GM19099 (cell line): Measurements from ENCODE around the gene MTRR.

ENCODE experiments used
- POLR2A ChIP-seq: IDR thresholded peaks from 3 replicates; pipeline ENCODE4 v1.6.1; 2011; ENCODE audit warnings: low read depth; ENCODE audit not compliant: insufficient read length; ENCODE audit errors: extremely low read depth

The MTRR gene

DNA sequence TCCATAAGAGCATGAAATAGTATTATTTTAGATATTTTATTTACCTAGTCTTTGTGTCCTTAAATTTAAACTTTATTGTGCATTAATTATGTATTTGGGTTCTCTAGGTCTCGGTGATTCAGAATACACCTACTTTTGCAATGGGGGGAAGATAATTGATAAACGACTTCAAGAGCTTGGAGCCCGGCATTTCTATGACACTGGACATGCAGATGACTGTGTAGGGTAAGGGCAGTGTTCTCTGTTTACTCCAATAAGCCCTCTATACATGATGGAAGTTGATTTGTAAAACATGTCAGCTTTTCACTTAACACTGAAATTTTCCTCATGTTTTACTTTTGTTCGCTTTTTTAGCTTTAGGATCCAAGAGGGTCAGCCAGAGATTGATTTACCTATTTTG lies 6.2 kb downstream of the MTRR start:
- no peak for TF ChIP-seq POLR2A

DNA sequence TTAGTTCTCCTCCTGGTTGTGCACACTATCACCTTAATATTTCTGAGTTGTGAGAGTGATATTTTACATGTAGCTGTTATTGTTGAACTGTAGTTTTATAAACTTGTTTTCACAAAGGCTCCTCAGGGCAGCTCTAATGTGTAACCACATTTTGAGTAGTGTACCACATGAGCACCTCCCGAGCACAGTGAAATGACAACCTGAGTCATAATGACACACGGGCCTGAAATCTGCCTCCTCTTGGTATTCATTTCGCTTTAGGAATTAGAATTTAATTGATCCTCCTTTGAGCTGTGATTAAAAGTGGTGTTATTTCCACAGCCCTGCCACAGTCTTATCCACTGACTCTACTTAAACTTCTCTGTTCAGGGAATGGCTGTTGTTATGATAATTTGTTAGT lies 7.9 kb downstream of the MTRR start:
- no peak for TF ChIP-seq POLR2A

DNA sequence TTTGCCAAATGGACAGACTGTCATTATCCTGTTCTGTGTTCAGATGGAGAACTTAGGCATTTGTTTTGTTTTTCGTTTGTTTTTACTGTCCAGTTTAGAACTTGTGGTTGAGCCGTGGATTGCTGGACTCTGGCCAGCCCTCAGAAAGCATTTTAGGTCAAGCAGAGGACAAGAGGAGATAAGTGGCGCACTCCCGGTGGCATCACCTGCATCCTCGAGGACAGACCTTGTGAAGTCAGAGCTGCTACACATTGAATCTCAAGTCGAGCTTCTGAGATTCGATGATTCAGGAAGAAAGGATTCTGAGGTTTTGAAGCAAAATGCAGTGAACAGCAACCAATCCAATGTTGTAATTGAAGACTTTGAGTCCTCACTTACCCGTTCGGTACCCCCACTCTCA lies 8.9 kb downstream of the MTRR start:
- no peak for TF ChIP-seq POLR2A

DNA sequence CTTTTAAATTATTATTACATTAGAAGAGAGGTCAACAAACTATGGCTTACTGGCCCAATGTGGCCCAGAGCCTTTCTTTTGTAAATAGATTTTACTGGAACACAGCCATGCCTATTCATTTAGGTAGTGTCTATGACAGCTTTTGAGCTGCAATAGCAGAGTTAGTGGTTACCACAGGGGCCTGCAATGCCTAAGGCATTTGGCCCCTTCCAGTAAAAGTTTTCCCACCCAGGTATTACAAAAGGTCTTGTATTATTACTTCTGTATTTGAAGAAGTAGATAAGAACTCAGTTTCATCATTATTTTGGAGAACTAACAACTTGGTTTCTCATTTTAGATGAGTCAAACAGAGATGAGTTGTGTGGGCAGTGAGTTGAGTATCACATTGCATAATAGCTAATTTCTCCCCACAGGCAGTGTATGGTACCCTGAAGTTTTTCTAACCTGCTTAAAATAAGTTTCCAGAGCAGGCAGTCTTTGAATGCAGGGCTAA lies 9.5 kb downstream of the MTRR start:
- no peak for TF ChIP-seq POLR2A

DNA sequence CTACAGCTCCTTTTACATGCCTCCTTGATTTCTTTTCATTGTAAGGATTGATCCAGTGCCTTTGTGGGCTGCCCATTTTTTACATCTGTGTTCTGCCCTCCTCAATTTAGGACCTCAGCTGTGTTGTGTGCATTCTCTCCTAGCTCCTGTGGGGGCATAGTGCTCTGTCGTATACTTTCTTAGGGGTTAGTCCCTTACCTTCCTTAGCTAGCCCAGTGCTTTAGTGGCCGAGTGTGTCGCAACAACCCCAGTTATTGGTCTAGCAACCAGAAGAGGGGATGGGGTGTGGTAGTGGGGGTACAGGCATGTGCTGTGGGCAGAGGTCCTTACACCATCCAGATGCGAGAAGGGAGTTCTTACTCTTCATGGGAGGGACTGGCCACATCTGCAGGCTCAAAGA lies 12.1 kb downstream of the MTRR start:
- no peak for TF ChIP-seq POLR2A

DNA sequence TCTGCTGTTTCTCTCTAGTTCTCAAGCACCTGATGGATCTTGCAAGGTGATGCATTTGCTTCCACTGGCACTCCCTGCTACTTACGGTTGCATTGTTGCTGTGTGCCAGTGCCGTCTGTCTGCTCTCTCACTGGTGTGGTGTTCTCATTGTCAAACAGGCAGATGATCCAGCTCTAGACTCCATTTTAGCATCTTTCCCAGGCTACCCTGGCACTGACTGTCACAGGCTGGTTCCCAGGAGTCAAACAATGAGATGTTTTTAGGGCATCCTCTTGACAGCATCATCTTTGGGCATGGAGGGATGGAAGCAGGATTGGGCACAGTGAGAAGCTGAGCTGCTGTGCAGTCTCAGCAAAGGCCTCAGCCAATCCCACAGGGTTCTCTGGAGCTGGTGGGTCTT lies 12.9 kb downstream of the MTRR start:
- TF ChIP-seq POLR2A, result no peak

DNA sequence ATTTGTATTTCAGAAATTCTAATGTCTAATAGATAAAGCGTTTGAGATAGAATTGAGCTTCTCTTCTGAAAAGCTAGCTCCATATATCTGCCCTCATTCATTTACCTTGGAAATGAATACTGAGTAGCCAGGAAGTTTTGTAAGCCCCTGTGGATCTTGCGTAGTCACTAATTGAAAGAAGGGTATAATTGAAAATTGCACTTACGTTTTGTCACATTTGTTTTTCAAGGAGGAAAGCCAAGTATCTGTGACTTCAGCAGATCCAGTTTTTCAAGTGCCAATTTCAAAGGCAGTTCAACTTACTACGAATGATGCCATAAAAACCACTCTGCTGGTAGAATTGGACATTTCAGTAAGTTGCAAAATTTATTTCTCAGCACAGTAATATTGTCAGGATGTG lies 14.0 kb downstream of the MTRR start:
- no peak for TF ChIP-seq POLR2A

DNA sequence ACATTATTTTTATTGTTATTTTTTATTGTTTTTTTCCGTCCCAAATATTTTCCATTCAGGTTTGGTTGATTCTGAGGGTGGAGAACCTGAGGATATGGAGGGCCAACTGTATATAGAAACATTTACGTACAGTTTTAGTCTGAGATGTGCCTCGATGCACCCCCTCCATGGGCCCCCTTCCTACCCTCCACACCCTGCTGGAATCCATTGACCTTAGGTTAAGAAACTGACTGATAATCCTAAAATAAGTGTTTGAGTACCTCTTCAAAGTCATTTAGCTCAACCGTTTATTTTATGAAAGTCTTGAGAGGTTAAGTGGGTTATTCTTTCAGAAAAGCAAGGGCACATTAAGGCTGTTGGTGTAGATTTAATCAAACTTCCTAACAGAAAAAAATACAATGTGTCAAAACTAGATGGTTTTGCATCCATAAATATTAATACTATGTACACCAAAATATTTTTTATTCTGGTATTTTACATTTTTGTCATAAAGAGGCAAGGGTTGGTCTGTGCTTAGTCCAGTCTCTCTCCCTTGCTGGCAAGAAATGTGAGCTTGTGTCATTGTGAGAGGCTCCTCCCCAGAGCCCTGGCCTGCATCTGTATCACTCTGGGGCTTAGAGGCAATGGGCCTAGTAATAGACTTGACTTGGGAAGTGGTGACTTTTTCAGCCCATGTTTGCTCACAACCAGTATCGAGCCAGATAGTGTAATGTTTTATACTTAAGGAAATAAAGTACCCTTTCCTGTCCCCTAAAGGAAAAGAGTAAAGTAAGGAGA lies 15.7 kb downstream of the MTRR start:
- TF ChIP-seq POLR2A, result no peak

DNA sequence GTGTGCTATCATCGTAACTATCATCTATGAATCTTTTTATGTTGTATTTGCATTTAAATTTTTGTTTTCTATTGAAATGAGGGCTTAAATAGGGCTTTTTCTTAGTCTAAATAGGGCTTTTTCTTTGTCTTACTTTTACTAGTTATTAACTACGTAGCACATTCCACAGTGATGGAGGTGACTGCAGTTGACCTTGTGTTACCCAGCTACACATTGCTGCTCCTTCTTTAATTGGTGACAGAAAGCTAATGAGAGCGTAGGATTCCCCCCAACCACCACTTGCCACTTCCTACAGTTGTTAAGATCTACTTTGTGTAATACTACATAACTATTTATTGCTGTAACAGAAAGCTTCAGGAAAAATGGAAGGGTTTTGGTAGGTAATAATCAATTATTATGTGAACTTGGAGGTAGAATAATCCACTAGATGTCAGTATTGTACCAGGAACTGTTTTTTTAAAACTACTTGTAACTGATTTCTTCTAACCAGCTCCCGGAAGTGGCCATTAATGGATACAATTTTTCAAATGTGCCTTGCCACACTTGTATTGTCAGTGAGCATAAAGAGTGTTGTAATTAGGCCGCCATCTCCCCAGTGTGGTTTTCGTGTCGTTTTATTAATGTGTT lies 18.0 kb downstream of the MTRR start:
- no peak for TF ChIP-seq POLR2A

DNA sequence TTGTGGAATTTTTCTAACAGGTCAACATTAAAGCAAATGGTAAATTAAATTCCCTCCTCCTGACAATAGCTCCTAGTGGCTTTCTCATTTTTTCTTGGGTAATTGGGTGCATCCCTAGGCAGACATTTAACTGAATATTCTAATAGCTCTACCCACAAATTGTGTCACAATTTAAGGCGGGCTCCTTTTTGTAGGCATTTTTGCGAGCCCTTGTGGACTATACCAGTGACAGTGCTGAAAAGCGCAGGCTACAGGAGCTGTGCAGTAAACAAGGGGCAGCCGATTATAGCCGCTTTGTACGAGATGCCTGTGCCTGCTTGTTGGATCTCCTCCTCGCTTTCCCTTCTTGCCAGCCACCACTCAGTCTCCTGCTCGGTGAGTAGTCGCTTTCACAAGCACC lies 20.0 kb downstream of the MTRR start:
- TF ChIP-seq POLR2A, result no peak

DNA sequence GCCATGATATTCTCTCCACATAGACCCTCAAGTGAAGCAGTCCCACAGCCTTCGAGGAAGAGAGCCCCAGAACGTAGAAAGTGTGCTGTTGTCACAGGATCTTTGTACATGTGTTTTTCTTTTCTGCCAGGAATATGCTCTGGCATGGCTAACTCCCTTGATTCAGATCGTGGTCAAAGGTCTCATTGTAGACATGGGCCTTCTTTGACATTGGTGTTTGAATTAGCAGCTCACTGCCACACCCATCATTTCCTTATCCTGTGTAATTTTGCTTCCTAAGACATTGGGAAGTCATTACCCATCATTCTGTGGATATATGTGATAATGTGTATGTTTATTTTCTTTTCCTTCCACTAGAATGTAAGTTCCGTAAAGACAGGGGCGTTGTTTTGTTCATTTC lies 25.5 kb downstream of the MTRR start:
- TF ChIP-seq POLR2A, result no peak

DNA sequence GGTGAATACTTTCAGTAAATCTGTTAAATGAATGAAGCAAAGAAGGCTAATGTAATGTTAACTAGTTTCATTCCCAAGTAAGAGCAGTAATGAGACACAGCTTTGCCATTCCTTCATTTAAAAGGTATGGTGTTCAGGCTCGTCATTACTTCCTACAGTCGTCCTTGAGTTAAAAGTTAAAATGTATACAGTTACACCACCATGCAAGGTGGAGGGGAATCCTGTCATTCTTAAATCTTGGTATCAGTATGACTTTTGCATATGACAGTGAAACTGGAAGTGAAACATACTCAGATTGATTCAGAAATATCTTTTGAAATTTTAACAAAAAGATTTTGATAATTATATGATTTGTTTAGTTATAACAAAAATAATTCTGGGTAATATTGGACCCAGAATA lies 25.9 kb downstream of the MTRR start:
- TF ChIP-seq POLR2A, result no peak

DNA sequence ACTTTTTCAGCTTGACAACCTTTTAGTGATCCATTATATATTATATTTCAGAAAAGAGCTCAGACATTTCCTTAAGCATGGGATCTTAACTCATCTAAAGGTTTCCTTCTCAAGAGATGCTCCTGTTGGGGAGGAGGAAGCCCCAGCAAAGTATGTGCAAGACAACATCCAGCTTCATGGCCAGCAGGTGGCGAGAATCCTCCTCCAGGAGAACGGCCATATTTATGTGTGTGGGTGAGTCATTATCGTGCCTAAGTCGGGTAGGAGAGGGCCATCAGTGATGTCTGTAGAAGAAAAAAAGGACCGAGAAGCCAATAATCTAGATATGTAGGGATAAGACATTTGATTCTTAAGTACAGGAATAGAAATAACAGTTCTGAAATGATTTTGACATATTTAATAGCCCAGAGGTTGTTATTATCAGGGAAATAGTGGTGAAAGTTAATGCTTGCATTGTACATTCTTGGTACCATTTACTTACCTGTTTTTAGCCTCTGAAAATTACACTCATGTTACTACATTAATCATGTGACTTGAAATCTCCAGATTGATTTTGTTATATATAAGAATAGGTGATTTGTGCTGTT lies 28.2 kb downstream of the MTRR start:
- no peak for TF ChIP-seq POLR2A

DNA sequence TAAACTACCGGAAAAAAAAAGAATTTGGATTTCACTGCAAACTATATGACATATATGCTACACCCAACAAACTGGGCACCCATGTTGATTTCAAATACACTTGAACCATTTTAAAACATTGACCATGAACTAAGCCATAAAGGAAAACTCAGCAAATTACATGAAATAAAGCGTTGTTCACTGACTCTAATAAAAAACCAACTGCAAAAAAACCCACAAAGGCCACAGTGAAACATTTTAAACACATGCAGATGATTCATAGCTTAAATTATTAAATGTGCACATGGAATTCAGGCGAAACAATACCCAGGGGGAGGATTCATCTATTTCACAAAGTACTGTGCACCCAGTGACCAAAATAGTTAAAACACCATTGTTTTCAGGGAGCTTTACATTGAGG lies 33.3 kb downstream of the MTRR start:
- no peak for TF ChIP-seq POLR2A

DNA sequence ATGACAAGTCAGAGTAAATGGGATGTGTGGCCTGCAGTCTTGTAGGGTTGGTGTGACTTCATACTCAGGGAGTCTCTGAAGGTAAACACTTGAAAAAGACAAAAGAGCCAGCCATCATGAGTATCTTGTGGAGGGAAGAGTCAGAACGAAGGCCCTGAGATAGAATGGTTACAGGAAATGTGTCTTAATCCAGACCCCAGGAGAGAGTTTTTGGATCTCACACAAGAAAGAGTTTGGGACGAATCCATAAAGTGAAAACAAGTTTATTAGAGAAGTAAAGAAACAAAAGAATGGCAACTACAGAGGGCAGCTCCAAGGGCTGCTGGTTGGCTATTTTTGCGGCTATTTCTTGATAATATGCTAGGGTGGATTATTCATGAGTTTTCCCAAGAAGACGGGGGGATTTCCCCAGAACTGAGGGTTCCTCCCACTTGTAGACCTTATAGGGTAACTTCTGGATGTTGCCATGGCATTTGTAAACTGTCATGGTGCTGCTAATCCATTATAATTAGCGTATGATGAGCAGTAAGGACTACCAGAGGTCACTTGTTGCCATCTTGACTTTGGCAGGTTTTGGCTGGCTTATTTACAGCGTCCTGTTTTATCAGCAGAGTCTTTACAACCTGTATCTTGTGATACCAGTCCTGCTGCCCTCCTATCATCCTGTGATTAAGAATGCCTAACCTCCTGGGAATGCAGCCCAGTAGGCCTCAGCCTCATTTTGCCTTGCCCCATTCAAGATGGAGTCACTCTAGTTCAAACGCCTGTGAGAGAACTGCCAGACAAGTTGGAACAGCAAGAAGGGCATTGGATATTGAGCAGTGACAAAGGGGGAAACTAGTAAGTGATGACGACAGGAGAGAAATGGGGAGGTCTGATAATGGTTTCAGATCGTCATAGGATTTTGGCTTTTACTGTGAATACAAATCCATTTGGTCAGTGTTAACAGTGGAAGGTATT lies 34.0 kb downstream of the MTRR start:
- TF ChIP-seq POLR2A, result no peak
